Measurements from ENCODE around the gene LRRC43.

LRRC43 gene

GRCh38 chr12:122250047-122250446 is 67.1 kb downstream of the LRRC43 start:
- TF ChIP-seq, protein P1, sequence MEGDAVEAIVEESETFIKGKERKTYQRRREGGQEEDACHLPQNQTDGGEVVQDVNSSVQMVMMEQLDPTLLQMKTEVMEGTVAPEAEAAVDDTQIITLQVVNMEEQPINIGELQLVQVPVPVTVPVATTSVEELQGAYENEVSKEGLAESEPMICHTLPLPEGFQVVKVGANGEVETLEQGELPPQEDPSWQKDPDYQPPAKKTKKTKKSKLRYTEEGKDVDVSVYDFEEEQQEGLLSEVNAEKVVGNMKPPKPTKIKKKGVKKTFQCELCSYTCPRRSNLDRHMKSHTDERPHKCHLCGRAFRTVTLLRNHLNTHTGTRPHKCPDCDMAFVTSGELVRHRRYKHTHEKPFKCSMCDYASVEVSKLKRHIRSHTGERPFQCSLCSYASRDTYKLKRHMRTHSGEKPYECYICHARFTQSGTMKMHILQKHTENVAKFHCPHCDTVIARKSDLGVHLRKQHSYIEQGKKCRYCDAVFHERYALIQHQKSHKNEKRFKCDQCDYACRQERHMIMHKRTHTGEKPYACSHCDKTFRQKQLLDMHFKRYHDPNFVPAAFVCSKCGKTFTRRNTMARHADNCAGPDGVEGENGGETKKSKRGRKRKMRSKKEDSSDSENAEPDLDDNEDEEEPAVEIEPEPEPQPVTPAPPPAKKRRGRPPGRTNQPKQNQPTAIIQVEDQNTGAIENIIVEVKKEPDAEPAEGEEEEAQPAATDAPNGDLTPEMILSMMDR (conservative IDR thresholded peaks at IDR 0.05; ENCODE audit: control insufficient read depth, insufficient read depth, low read depth, low read length), result no peak
- DNase-seq (ENCODE audit: low read depth), result no peak

DNA sequence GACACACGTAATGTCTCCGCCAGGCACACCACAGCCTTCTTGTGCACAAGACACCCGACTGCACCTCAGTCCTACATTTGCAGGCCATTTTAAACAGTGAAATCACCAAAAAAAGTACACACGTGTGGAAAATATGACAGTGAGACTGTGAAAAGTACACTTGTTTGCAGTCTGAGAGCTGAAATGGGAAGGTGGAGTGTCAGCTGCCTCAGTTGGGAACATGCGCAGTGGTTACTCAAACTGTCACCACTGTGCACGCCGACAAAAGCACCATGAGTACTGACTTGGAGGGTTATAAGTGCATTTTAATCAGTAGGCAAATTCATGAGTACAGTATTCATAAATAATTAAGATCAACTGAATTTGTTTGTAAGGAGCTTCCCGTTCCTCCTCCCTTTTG is 67.6 kb downstream of the LRRC43 start:
- DNase-seq (ENCODE audit: low read depth), result no peak
- TF ChIP-seq, protein P1 (conservative IDR thresholded peaks at IDR 0.05; ENCODE audit: control insufficient read depth, insufficient read depth, low read depth, low read length), result no peak
- H3K4me3 ChIP-seq (ENCODE audit: control insufficient read depth, low read depth, low read length), result no peak overlapping the region

More at GRCh38 chr12:122250047-122250446, 67.1 kb downstream of the LRRC43 start:
- H3K4me3 ChIP-seq (ENCODE audit: control insufficient read depth, low read depth, low read length), result no peak overlapping the region
